ENCODE measurements around the gene MTPN. TPM values are rescaled to one million over a fixed set of nuclear protein-coding genes. Genes with fewer than 3 reads are reported as not detected.

Gene MTPN
- total RNA-seq, 2 experiments from 2014 or later, result 108 to 115 TPM

- ATAC-seq, result no peak
- H3K27ac Mint-ChIP-seq, result no peak overlapping the region
- H3K36me3 Mint-ChIP-seq (ENCODE audit: low read depth), result peaks cover 30% of the 10 kb centered on the region
- H3K9me3 Mint-ChIP-seq, result no peaks in the 10 kb centered on the region
- no peak overlapping the region for H3K4me3 Mint-ChIP-seq
- H3K4me1 Mint-ChIP-seq (ENCODE audit: low read depth), result peaks cover 30% of the 10 kb centered on the region
- DNase-seq, result no peak
- intact Hi-C loops (cut with micrococcal nuclease), result no loop called here
- H3K27me3 Mint-ChIP-seq, result no peaks in the 10 kb centered on the region
- no peak for TF ChIP-seq CTCF (IDR thresholded peaks at IDR 0.05)
- CTCF ChIA-PET, result no interaction called here
- POLR2A ChIA-PET, result interaction anchor here (0.6 kb wide), 1 partner anchor 12 kb away, joined by 3 read pairs; no protein-coding TSS in a partner anchor
Measured at GRCh38 chr7:135930565-135931461, 46.3 kb downstream of the MTPN start.

- no peak for TF ChIP-seq CTCF (IDR thresholded peaks at IDR 0.05)
- Mint-ChIP-seq H3K27ac (no peak overlapping the region), H3K9me3 (no peaks in the 10 kb centered on the region), H3K27me3 (no peaks in the 10 kb centered on the region), H3K4me1 (ENCODE audit: low read depth) (peaks cover 23% of the 10 kb centered on the region), H3K36me3 (ENCODE audit: low read depth) (peaks cover 26% of the 10 kb centered on the region), H3K4me3 (no peak overlapping the region)
- intact Hi-C loops (cut with micrococcal nuclease), result no loop called here
- ATAC-seq, result no peak
- CTCF ChIA-PET, result interaction anchor here (0.8 kb wide), 1 partner anchor 128 kb away, joined by 3 read pairs; no protein-coding TSS in a partner anchor
- POLR2A ChIA-PET, result no interaction called here
- DNase-seq, result no peak
Measured at GRCh38 chr7:135929722-135930141, 47.4 kb downstream of the MTPN start.

- Mint-ChIP-seq H3K36me3 (ENCODE audit: low read depth) (peaks cover 24% of the 10 kb centered on the region), H3K27ac (no peak overlapping the region), H3K9me3 (no peaks in the 10 kb centered on the region), H3K4me3 (no peak overlapping the region), H3K27me3 (no peaks in the 10 kb centered on the region), H3K4me1 (ENCODE audit: low read depth) (peaks cover 19% of the 10 kb centered on the region)
- no peak for TF ChIP-seq CTCF (IDR thresholded peaks at IDR 0.05)
- ChIA-PET POLR2A (no interaction called here), CTCF (interaction anchor here (0.8 to 0.9 kb wide), 2 partner anchors 128 to 300 kb away, joined by 3 read pairs; no protein-coding TSS in a partner anchor)
- DNase-seq, result no peak
- ATAC-seq, result peak; percentile 45
- intact Hi-C loops (cut with micrococcal nuclease), result no loop called here
Measured at GRCh38 chr7:135929249-135929648, 47.9 kb downstream of the MTPN start.

- H3K9me3 Mint-ChIP-seq, result no peaks in the 10 kb centered on the region
- no peaks in the 10 kb centered on the region for H3K27me3 Mint-ChIP-seq
- H3K36me3 Mint-ChIP-seq (ENCODE audit: low read depth), result peaks cover 20% of the 10 kb centered on the region
- peak overlapping the region; percentile 34 for H3K27ac Mint-ChIP-seq
- ChIA-PET CTCF (interaction anchor here (0.9 kb wide), 1 partner anchor 299 kb away, joined by 3 read pairs; no protein-coding TSS in a partner anchor), POLR2A (no interaction called here)
- peaks cover 10% of the 10 kb centered on the region for H3K4me1 Mint-ChIP-seq (ENCODE audit: low read depth)
- intact Hi-C loops (cut with micrococcal nuclease), result no loop called here
- ATAC-seq (no peak), DNase-seq (no peak)
- no peak for TF ChIP-seq CTCF (IDR thresholded peaks at IDR 0.05)
- H3K4me3 Mint-ChIP-seq, result no peak overlapping the region
Measured at GRCh38 chr7:135928136-135928535, 49.0 kb downstream of the MTPN start.

GRCh38 chr7:135925210-135925609 is 51.9 kb downstream of the MTPN start:
- intact Hi-C loops (cut with micrococcal nuclease), result no loop called here
- H3K27me3 Mint-ChIP-seq, result no peaks in the 10 kb centered on the region
- POLR2A ChIA-PET, result no interaction called here
- no peak overlapping the region for H3K27ac Mint-ChIP-seq
- CTCF ChIA-PET, result interaction anchor here (1.7 kb wide), 1 partner anchor 41 kb away, joined by 3 read pairs; no protein-coding TSS in a partner anchor
- H3K36me3 Mint-ChIP-seq (ENCODE audit: low read depth), result peaks cover 16% of the 10 kb centered on the region
- DNase-seq (no peak), ATAC-seq (no peak)
- peaks cover 8% of the 10 kb centered on the region for H3K4me1 Mint-ChIP-seq (ENCODE audit: low read depth)
- TF ChIP-seq CTCF (IDR thresholded peaks at IDR 0.05), result no peak
- no peak overlapping the region for H3K4me3 Mint-ChIP-seq
- H3K9me3 Mint-ChIP-seq, result no peaks in the 10 kb centered on the region

All from activated CD8-positive, alpha-beta T cell treated with anti-CD3 and anti-CD28 coated beads for 36 hours (primary cell).